Heart left ventricle (tissue), 13 donors: ENCODE measurements around the gene CDAN1.

Source experiments
- POLR2A ChIP-seq, 2 donors: fragments of 450-650 bp; IDR thresholded peaks; one replicate each; pipeline ENCODE4 v1.6.1; 2017; ENCODE audit warnings: antibody characterized with exemption in 2 of 2, mild to moderate bottlenecking in 2 of 2, moderate library complexity in 2 of 2
- TF ChIP-seq, protein P1 (sequence below), 12 donors: fragments of 200-600 bp; sonication (generic) in 4 of 12; IDR thresholded peaks; one replicate each; pipeline versions ENCODE4 v1.5.0 to v1.8.0; 2018 to 2022; ENCODE audit warnings: antibody characterized with exemption in 12 of 12, mild to moderate bottlenecking in 5 of 12
- donor health status: ischemic (EF 13 %, LVEDD 7.1; RV severe dilation, severe dysfunction).
- donor health status: DM: no; HTN: yes; CAD: no.
- donor health status: DM: no; HTN: no; CAD: no.
- donor health status: ischemic (EF 25% LVEDD 6.9; RV normal size, moderate dysfunction).
- donor health status: ischemic (EF 25% LVEDD 5.7; RV mildly dilated, moderate dysfunction).
- donor health status: ischemic (EF 35%, LVEDD 5.7; RV mildly dilated, moderate dysfunction).
- donor health status: nonischemic (EF 11% LVEDD 7.7; RV severe dilation, severe dysfunction).
- donor health status: DM: yes; HTN: yes; CAD: no.
- donor health status: PGD.
- donor health status: ischemic (EF 29% LVEDD 5.4; RV normal size, mild dysfunction).
- donor health status: nonischemic (EF 23%, LVEDD 6.1; RV moderate dilation, normal function).

DNA sequence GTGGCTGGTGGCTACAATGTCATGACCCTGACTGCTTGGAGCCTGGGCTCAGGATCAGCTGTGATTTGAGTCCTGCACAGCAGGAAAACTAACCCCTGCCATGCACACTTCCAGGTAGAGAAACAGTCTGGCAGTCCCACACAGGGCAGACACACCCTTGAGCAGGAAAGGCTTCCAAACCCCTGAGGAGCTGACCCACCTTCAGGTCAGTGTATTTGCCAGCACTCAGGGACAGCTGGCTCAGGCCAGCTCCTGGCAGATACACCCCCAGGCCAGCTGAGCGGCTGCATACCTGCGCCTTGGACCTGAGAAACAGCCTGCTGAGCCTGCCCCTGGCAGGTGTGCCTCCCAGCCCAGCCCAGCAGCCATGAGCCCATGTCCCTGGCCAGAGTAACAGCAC is 22.2 kb upstream of the CDAN1 start:
- TF ChIP-seq, protein P1, sequence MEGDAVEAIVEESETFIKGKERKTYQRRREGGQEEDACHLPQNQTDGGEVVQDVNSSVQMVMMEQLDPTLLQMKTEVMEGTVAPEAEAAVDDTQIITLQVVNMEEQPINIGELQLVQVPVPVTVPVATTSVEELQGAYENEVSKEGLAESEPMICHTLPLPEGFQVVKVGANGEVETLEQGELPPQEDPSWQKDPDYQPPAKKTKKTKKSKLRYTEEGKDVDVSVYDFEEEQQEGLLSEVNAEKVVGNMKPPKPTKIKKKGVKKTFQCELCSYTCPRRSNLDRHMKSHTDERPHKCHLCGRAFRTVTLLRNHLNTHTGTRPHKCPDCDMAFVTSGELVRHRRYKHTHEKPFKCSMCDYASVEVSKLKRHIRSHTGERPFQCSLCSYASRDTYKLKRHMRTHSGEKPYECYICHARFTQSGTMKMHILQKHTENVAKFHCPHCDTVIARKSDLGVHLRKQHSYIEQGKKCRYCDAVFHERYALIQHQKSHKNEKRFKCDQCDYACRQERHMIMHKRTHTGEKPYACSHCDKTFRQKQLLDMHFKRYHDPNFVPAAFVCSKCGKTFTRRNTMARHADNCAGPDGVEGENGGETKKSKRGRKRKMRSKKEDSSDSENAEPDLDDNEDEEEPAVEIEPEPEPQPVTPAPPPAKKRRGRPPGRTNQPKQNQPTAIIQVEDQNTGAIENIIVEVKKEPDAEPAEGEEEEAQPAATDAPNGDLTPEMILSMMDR (IDR thresholded peaks at IDR 0.05) = no peak
- no peak for TF ChIP-seq POLR2A (IDR thresholded peaks at IDR 0.05)
